ENCODE data around the gene RAB27B.
"Not testable (repeated sequence)": the region's sequence is repeated elsewhere in the genome, so short reads cannot be mapped to it uniquely, and the experiment has no call there.

The RAB27B gene

DNA sequence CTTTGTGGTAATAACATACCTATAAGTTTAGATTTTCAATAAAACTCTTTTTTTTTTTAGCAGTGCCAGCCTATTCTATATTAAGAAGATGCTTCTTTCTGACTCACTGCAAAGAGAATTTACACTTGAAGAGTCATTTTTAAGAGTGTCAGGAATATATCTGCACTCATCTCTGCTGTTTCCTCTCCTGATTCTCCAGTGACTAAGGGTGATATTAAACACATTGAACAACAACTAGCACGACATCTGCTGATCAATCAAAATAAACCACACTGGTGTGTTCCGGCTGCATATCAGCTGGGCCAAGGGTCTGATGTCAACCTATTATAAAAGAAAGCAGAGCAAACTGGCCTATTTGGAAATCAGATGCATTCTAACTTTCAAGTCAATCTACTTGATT lies 15.0 kb downstream of the RAB27B start:
- in situ Hi-C loops (cut with HindIII; ENCODE audit: low sequenced_read_pairs) = loop anchor here (5.0 kb wide), 2 partner anchors 36 to 49 kb away; no protein-coding TSS in a partner anchor
- H3K4me3 ChIP-seq (ENCODE audit: low read depth, low read length) = no peak overlapping the region
- TF ChIP-seq, protein P1, sequence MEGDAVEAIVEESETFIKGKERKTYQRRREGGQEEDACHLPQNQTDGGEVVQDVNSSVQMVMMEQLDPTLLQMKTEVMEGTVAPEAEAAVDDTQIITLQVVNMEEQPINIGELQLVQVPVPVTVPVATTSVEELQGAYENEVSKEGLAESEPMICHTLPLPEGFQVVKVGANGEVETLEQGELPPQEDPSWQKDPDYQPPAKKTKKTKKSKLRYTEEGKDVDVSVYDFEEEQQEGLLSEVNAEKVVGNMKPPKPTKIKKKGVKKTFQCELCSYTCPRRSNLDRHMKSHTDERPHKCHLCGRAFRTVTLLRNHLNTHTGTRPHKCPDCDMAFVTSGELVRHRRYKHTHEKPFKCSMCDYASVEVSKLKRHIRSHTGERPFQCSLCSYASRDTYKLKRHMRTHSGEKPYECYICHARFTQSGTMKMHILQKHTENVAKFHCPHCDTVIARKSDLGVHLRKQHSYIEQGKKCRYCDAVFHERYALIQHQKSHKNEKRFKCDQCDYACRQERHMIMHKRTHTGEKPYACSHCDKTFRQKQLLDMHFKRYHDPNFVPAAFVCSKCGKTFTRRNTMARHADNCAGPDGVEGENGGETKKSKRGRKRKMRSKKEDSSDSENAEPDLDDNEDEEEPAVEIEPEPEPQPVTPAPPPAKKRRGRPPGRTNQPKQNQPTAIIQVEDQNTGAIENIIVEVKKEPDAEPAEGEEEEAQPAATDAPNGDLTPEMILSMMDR (IDR thresholded peaks at IDR 0.05; ENCODE audit: low read depth, low read length, missing control alignments) = no peak
- no peak for DNase-seq (ENCODE audit: low read depth)

DNA sequence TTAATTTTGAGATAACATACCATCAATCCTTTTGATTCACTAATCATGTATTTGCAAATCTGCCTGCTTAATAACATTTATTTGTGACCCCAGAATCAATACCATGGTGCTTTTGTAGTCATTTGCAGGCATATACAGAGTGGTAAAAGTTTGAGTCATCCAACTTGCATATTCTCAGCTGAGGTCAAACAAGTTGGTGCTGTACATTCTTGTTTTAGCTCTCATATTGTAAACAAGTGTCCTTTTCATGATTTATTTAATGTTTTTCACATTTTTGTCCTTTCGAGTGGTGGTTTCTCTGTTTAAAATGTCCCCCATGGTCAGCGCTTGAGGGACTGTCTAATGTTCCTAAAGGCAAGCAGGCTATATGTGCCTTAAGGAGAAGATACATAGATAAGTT lies 17.5 kb downstream of the RAB27B start:
- no peak overlapping the region for H3K4me3 ChIP-seq (ENCODE audit: low read depth, low read length)
- DNase-seq (ENCODE audit: low read depth) = no peak
- TF ChIP-seq, protein P1 (IDR thresholded peaks at IDR 0.05; ENCODE audit: low read depth, low read length, missing control alignments) = no peak
- in situ Hi-C loops (cut with HindIII; ENCODE audit: low sequenced_read_pairs) = no loop called here

DNA sequence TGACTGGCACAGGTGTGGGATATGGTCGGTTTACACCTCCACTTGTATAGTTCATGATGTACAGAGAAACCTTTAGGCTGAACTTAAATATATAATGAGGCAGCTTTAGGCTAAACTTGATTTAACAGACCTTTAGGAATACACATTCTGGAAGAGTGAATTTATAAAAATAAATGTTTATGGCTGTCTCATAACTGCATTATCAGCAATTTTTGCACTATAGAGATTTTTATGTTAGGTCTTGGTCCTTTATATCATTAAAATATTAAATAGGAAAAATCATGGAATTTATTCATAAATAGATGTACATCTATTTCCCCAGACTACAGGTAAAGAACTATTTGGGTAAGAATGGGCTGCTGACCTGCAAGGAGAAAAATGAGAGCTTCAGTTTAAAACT lies 19.8 kb downstream of the RAB27B start:
- TF ChIP-seq, protein P1 (IDR thresholded peaks at IDR 0.05; ENCODE audit: low read depth, low read length, missing control alignments) = no peak
- in situ Hi-C loops (cut with HindIII; ENCODE audit: low sequenced_read_pairs) = no loop called here
- no peak for DNase-seq (ENCODE audit: low read depth)
- no peak overlapping the region for H3K4me3 ChIP-seq (ENCODE audit: low read depth, low read length)

DNA sequence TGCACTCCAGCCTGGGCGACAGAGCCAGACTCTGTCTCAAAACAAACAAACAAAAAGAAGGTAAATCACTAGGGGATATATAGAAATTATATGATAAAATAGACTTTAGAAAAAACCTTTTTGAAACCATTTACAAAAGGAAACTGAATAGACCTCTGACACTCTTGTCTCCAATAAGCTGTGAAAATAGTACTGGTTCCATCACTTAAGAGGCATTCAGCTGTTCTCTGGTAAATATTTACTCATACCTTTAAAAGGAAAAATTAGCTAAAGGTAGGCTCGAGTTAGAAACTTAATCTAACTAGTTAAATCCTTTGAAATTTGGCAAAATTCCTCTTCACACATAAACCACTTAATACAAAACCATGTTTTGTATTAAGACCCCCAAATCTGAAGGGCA lies 21.4 kb downstream of the RAB27B start:
- TF ChIP-seq, protein P1 (IDR thresholded peaks at IDR 0.05; ENCODE audit: low read depth, low read length, missing control alignments) = no peak
- no peak overlapping the region for H3K4me3 ChIP-seq (ENCODE audit: low read depth, low read length)
- no peak for DNase-seq (ENCODE audit: low read depth)
- in situ Hi-C loops (cut with HindIII; ENCODE audit: low sequenced_read_pairs) = no loop called here

DNA sequence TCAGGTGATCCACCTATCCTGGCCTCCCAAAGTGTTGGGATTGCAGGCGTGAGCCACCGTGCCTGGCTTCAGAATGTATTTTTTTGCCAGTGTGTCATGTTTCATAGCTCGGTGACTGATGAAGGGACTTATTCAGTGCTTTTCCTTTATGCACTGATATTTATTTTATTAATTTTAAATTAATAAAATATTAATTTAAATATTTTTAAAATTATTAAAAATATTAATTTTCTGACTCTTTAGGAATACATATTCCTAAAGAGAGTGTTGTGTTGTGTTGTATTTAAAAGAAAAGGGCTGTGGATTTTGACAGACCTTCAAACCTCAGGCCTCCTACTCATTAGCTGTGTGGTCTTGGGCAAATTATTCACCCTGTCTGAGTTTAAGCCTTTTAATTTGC lies 22.3 kb downstream of the RAB27B start:
- no peak for DNase-seq (ENCODE audit: low read depth)
- in situ Hi-C loops (cut with HindIII; ENCODE audit: low sequenced_read_pairs) = no loop called here
- no peak overlapping the region for H3K4me3 ChIP-seq (ENCODE audit: low read depth, low read length)
- TF ChIP-seq, protein P1 (IDR thresholded peaks at IDR 0.05; ENCODE audit: low read depth, low read length, missing control alignments) = no peak

DNA sequence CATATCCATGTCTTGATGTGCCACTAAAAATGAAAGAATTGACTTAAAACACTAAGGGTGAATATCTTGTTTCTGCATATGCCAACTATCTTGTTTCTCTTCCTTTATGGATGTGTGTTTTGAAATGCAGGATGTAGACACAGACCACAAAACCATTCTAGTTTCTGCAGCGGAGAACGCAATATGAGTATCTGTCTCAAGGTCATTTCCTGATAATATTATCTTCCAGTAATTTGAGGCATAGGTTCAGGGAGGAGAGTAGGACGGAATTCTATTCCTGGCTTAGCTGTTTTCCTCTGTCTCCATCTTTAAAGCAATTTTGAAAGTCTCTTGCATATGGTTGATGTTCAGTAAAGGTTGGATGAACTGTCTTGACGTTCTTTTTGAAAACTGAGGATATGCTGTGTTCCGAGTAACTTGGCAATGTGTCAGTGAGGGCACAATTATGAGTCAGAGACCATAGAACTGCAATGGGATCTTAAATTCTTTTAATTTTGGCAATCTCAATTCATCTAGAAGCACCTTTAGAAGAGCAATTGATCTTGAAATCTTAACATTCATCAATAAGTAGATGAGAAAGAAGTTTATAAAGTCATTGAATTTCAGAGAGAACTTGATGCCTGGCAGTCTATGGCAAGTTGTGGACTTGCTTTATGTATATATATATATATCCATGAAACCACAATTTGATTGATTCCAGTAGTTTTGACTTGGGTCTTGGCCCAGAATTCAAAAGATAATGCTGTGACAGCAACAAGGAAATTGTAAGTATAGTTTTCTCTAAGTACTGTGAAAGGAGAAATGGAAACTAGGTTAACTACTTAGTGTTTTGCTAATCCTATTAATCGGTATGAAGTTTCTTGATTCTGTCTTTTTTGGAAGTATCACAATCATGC lies 24.8 kb downstream of the RAB27B start:
- DNase-seq (ENCODE audit: low read depth) = no peak
- in situ Hi-C loops (cut with HindIII; ENCODE audit: low sequenced_read_pairs) = no loop called here
- TF ChIP-seq, protein P1 (IDR thresholded peaks at IDR 0.05; ENCODE audit: low read depth, low read length, missing control alignments) = no peak
- no peak overlapping the region for H3K4me3 ChIP-seq (ENCODE audit: low read depth, low read length)

DNA sequence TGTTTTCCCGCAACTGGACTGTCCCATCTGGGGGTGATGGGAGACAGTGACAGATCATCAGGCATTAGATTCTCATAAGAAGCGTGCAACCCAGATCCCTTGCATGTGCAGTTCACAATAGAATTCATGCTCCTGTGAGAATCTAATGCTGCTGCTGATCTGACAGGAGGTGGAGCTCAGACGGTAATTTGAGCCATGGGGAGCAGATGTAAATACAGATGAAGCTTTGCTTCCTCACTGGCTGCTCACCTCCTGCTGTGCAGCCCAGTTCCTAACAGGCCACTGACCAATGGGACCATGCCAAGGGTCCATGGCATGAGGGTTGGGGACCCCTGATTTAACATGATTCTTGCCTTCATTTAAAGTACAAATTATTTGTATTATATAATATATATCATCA lies 26.8 kb downstream of the RAB27B start:
- in situ Hi-C loops (cut with HindIII; ENCODE audit: low sequenced_read_pairs); H3K4me3 ChIP-seq (ENCODE audit: low read depth, low read length); DNase-seq (ENCODE audit: low read depth): not testable (repeated sequence)
